22Rv1 (cell line): ENCODE results near the gene MVP.

Source experiments
- ZFX ChIP-seq: fragments of 450-650 bp; IDR thresholded peaks from 2 replicates; pipeline ENCODE4 v1.6.1; 2017; ENCODE audit warnings: antibody characterized with exemption, borderline replicate concordance
- TF ChIP-seq, protein P1 (sequence below): fragments of 450-650 bp; IDR thresholded peaks from 2 replicates; pipeline ENCODE4 v1.5.1; 2017; ENCODE audit warnings: mild to moderate bottlenecking

- TF ChIP-seq, protein P1, sequence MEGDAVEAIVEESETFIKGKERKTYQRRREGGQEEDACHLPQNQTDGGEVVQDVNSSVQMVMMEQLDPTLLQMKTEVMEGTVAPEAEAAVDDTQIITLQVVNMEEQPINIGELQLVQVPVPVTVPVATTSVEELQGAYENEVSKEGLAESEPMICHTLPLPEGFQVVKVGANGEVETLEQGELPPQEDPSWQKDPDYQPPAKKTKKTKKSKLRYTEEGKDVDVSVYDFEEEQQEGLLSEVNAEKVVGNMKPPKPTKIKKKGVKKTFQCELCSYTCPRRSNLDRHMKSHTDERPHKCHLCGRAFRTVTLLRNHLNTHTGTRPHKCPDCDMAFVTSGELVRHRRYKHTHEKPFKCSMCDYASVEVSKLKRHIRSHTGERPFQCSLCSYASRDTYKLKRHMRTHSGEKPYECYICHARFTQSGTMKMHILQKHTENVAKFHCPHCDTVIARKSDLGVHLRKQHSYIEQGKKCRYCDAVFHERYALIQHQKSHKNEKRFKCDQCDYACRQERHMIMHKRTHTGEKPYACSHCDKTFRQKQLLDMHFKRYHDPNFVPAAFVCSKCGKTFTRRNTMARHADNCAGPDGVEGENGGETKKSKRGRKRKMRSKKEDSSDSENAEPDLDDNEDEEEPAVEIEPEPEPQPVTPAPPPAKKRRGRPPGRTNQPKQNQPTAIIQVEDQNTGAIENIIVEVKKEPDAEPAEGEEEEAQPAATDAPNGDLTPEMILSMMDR, result no peak
- TF ChIP-seq ZFX, result no peak
These were observed 77.1 kb downstream of the MVP start for GRCh38 chr16:29897333-29897732.
